ENCODE data around the gene WIPF3. TPM values are rescaled to one million over a fixed set of nuclear protein-coding genes. Genes with fewer than 3 reads are reported as not detected.

WIPF3 gene
- total RNA-seq, 1 donor from 2014 or later = 0.46 TPM

DNA sequence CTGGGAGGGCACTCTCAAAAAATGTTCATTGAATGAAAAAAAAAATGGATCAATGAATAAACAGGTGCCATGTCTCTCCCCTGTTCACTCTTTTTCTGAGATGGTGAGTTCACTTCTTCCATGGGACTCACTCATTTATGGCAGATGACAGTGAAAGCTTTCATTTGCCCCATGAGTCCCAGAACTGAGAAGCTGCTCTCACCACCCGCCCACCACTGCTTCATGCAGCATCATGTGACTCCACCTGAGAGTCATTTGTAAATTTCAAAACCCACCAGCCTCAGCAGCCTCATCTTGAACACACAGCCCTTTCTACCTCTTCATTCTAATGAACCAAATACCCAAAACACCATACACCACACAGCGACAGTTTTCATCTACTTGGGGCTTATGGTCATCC, 118.4 kb downstream of the WIPF3 start:
- H3K4me3 ChIP-seq (ENCODE audit: low read depth, low read length) = no peak overlapping the region
- H3K27me3 ChIP-seq (ENCODE audit: control insufficient read depth, insufficient read depth, low read length) = no peaks in the 10 kb centered on the region
- H3K36me3 ChIP-seq (ENCODE audit: control insufficient read depth, insufficient read depth, low read length) = no peaks in the 10 kb centered on the region
- DNase-seq (ENCODE audit: low read depth) = no peak
- TF ChIP-seq, protein P1, sequence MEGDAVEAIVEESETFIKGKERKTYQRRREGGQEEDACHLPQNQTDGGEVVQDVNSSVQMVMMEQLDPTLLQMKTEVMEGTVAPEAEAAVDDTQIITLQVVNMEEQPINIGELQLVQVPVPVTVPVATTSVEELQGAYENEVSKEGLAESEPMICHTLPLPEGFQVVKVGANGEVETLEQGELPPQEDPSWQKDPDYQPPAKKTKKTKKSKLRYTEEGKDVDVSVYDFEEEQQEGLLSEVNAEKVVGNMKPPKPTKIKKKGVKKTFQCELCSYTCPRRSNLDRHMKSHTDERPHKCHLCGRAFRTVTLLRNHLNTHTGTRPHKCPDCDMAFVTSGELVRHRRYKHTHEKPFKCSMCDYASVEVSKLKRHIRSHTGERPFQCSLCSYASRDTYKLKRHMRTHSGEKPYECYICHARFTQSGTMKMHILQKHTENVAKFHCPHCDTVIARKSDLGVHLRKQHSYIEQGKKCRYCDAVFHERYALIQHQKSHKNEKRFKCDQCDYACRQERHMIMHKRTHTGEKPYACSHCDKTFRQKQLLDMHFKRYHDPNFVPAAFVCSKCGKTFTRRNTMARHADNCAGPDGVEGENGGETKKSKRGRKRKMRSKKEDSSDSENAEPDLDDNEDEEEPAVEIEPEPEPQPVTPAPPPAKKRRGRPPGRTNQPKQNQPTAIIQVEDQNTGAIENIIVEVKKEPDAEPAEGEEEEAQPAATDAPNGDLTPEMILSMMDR (IDR thresholded peaks at IDR 0.05; ENCODE audit: insufficient read depth, low read length, poor library complexity, severe bottlenecking) = no peak

DNA sequence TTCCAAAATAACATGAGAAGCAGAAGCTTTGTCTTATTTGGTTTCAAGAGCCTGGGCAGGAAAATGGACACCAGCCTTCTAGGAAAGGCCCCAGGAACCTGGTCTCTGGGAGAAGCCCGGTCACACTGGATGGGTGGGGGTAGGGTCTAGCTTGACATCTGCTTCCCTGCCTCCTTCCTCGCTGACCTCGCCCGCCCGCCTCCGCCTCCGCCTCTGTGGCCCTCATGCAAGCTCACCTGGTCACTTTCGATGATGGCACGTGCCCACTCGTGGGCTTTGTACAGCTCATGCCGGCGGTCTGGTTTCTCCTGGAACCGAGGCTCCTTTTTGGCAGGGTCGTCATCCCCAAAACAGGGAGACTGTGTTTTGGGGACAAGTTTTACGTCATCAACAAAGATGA, 119.9 kb downstream of the WIPF3 start:
- TF ChIP-seq, protein P1 (IDR thresholded peaks at IDR 0.05; ENCODE audit: insufficient read depth, low read length, poor library complexity, severe bottlenecking) = no peak

DNA sequence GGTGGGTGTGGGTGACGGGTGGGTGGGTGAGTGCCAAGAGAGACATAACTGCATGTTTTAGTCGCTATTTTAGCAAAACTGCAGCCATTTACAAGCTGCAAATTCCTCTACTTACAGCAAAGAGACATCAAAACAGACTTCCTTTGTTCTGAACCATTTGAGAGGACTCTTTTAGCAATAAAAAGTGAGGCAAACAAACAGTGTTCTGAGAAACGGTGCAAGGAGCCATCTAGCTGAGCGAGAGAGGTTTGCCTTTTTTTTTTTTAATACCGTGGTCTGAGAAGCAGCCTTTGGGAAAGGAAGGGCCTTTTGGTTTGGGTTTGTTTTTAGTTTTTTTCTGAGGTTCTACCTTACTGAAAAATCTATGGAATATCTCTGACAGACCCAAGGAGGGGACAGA, 120.4 kb downstream of the WIPF3 start:
- TF ChIP-seq, protein P1 (IDR thresholded peaks at IDR 0.05; ENCODE audit: insufficient read depth, low read length, poor library complexity, severe bottlenecking) = no peak
- Histone ChIP-seq H3K4me3 (ENCODE audit: low read depth, low read length) (no peak overlapping the region), H3K36me3 (ENCODE audit: control insufficient read depth, insufficient read depth, low read length) (peaks cover 2% of the 10 kb centered on the region), H3K27me3 (ENCODE audit: control insufficient read depth, insufficient read depth, low read length) (no peaks in the 10 kb centered on the region)
- no peak for DNase-seq (ENCODE audit: low read depth)

More for the DNA sequence above, 119.9 kb downstream of the WIPF3 start:
- no peak overlapping the region for H3K4me3 ChIP-seq (ENCODE audit: low read depth, low read length)
- H3K36me3 ChIP-seq (ENCODE audit: control insufficient read depth, insufficient read depth, low read length) = peaks cover 2% of the 10 kb centered on the region
- no peaks in the 10 kb centered on the region for H3K27me3 ChIP-seq (ENCODE audit: control insufficient read depth, insufficient read depth, low read length)
- DNase-seq (ENCODE audit: low read depth) = no peak

DNA sequence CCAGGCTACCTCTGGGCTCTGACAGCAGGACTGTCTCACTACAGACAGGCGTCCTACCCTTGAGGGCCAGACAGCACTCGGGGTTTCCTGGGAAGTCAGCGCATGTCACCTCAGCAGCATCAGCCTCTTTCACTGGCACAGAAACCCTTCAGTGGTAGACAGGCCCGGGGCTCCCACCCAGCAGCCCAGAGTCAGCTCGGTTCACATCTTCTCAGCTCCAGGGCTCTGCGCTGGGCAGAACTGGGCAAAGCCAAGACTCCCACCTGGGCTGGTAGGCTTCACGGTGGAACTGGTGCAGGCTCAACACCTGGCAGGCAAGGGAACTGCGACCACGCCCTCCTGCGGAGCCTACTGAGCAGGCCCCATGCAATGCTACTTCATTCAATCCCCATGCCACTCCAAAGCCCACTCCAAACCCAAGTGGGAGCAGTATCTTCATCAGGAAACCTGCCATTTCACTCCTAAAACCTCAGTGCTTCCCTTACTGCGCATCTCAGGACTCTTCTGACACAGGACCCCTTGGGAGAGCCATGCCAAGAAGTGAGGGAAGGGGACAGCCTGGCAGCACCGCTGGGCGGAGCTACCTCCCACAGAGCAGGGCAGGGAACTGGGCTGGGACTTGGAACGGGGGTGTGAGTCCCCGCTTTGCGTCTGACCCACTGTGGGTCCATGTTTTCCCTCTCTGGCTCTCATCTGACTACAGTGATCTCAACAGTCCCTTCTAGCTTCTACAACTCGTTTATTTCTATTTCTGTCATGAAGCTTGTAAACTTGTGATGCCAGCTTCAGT, 122.9 kb downstream of the WIPF3 start:
- Histone ChIP-seq H3K36me3 (ENCODE audit: control insufficient read depth, insufficient read depth, low read length) (peaks cover 2% of the 10 kb centered on the region), H3K4me3 (ENCODE audit: low read depth, low read length) (no peak overlapping the region), H3K27me3 (ENCODE audit: control insufficient read depth, insufficient read depth, low read length) (no peaks in the 10 kb centered on the region)
- TF ChIP-seq, protein P1 (IDR thresholded peaks at IDR 0.05; ENCODE audit: insufficient read depth, low read length, poor library complexity, severe bottlenecking) = no peak
- no peak for DNase-seq (ENCODE audit: low read depth)

DNA sequence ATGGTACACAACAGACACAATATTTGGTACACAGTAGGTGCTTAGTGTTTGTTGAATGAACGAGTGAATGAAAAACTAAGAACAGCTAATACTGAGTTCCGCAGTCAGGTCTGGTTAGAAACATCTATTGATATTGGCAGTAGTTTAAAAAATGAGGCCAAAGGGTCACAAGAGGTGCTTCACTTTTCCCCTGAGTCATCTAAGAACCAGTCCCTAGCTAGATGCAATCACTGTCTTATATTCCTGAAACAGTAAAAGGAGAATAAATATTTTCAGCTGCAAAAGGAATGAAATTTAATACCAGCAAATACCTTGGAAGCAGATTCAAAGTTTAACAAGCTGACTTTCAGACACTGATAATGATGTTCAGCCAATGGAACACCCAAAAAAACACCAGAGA, 128.8 kb downstream of the WIPF3 start:
- TF ChIP-seq, protein P1 (IDR thresholded peaks at IDR 0.05; ENCODE audit: insufficient read depth, low read length, poor library complexity, severe bottlenecking) = no peak

DNA sequence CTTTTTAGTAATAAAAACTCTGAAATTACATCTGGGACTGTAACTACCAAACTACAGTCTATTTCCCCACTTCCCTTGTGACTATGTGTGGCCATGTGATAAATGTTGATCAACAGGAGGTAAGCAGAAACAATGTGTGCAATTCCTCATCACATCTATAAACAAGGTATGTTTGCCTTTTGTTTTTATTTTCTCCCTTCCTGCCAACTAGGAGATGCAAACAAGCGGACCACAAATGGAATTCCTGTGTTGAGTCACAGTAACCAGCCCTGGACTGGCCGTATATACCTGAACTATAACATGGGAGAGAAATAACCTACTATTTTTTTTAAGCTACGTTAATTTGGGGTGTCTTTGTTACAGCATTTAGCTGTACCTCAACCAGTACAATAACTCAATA, 130.8 kb downstream of the WIPF3 start:
- no peaks in the 10 kb centered on the region for H3K27me3 ChIP-seq (ENCODE audit: control insufficient read depth, insufficient read depth, low read length)
- no peak for DNase-seq (ENCODE audit: low read depth)
- peaks cover 3% of the 10 kb centered on the region for H3K36me3 ChIP-seq (ENCODE audit: control insufficient read depth, insufficient read depth, low read length)
- TF ChIP-seq, protein P1 (IDR thresholded peaks at IDR 0.05; ENCODE audit: insufficient read depth, low read length, poor library complexity, severe bottlenecking) = no peak
- no peak overlapping the region for H3K4me3 ChIP-seq (ENCODE audit: low read depth, low read length)

More for the DNA sequence above, 128.8 kb downstream of the WIPF3 start:
- peaks cover 4% of the 10 kb centered on the region for H3K36me3 ChIP-seq (ENCODE audit: control insufficient read depth, insufficient read depth, low read length)
- no peak overlapping the region for H3K4me3 ChIP-seq (ENCODE audit: low read depth, low read length)
- H3K27me3 ChIP-seq (ENCODE audit: control insufficient read depth, insufficient read depth, low read length) = no peaks in the 10 kb centered on the region
- no peak for DNase-seq (ENCODE audit: low read depth)
